SIG-M5 treated with dmso at 0.1 percent for 504 hours (cell line): ENCODE data around the gene UBXN6.
A peak's percentile ranks its signal among the peaks of the same experiment; 100 is the strongest.

Source experiments
- DNase-seq: peaks from one replicate; lab custom pipeline; 2025; ENCODE audit not compliant: unreplicated experiment; lab: John Stamatoyannopoulos, UW

UBXN6 gene

GRCh38 chr19:4442819-4443146, 14.8 kb downstream of the UBXN6 start:
- DNase-seq = no peak

GRCh38 chr19:4441994-4442818, 15.4 kb downstream of the UBXN6 start:
- no peak for DNase-seq

- no peak for DNase-seq
Measured at GRCh38 chr19:4439243-4439642, 18.4 kb downstream of the UBXN6 start.

DNA sequence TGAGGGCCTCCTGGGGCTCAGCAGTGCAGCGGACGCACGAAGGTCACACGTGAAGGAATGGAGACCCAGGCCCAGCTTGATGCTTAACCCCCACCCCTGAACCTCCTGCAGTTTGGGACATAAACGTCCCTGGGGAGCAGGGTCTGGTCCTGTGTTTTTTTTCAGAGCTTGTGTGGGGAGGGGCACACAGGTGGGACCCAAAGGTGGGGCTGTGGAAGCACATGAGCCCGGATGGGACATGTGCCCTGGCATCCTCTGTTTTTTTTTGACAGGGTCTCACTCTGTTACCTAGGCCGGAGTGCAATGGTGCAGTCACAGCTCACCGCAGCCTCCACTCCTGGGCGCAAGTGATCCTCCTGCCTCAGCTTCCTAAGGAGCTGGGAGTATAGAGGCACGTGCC, 20.5 kb downstream of the UBXN6 start:
- DNase-seq = no peak

- DNase-seq = no peak
Measured at GRCh38 chr19:4436231-4436630, 21.4 kb downstream of the UBXN6 start.

DNA sequence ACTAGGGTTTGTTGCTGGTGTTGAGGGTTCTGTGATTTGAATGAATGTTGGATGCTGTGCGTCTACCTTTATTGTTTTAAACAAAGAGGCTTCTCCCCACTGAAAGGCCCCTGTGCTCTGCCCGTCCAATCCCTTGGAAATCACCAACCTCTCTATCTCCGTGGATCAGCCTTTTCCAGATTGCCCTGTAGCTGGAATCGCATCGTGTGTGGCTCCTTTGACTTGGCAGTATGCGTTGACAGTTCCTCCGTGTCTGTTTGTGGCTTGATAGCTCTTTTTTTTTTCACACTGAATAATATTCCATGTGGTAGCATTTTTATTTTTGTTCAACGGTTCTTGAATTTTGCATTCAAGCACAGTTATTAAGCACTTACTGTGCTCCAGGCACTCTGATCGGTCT, 23.2 kb downstream of the UBXN6 start:
- no peak for DNase-seq

GRCh38 chr19:4432918-4433506, 24.6 kb downstream of the UBXN6 start:
- DNase-seq = no peak

DNA sequence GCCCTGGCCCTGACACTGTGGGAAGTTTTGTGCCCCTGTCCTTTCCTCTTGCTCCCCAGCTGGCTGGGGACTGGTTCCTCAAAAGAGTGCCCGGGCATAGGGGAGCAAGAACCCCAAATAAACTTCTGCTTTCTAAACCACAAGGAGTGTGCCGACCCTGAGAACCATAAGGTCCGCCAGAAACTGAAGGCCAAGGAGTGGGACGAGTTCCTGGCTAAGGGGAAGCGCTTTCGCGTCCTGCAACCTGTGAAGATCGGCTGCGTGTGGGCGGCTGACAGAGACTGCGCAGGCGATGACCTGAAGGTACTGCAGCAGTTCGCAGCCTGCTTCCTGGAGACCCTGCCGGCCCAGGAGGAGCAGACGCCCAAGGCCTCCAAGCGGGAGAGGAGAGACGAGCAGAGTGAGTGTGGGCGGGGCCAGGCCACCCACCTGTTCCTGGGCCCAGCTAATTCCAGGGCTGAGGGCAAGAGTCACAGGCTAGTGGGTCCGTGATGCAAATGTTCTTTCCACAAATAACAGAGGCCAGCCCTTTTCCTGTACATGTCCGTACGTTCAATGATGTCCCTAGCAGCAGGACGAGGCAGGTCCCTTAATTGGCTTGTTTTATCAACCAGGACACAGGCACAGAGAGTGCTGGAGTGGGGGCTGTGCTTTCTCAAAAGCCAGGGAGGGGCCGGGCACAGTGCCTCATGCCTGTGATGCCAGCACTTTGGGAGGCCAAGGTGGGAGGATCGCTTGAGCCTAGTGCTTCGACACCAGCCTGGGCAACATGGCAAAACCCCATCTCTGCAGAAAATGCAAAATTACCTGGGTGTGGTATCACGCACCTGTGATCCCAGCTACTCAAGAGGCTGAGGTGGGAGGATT, 25.6 kb downstream of the UBXN6 start:
- peak; percentile 42 for DNase-seq

- no peak for DNase-seq
Measured at GRCh38 chr19:4431296-4431695, 26.3 kb downstream of the UBXN6 start.

DNA sequence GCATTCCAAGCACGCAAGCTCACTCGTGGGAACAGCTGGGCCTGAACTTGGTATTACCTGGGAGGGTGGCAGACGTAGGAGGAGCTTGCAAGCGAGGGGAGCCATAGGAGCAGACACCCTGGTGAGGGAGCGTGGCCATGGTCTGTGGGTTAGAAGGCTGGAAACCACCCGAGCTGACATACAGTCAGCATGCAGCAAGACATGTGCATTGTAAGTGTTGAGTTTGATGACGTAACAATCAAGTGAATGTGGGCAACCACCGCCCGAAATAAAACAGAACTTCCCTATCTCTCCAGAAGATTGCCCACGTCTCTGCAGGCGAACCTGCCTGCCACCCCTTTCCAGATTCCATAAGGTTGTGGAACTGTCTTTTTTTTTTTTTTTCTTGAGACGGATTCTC, 26.8 kb downstream of the UBXN6 start:
- DNase-seq = peak; percentile 69

DNA sequence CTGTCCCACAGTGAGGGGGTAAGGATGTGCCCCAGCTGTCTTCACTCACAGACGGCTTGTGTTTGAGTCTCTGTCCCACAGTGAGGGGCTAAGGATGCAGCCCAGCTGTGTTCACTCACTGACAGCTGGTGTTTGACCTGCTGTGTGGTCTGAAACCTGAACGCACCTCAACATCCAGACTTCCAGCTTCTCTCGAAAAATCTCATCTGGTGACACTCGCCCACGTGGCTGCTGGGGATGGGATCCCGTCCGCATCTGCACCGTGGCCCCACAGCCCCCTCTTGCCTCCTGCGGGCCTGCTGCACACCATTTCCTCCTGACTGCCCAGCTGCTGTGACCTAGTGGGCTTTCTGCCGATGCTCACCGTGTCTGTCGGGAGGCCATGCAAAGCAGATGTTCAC, 27.8 kb downstream of the UBXN6 start:
- no peak for DNase-seq

DNA sequence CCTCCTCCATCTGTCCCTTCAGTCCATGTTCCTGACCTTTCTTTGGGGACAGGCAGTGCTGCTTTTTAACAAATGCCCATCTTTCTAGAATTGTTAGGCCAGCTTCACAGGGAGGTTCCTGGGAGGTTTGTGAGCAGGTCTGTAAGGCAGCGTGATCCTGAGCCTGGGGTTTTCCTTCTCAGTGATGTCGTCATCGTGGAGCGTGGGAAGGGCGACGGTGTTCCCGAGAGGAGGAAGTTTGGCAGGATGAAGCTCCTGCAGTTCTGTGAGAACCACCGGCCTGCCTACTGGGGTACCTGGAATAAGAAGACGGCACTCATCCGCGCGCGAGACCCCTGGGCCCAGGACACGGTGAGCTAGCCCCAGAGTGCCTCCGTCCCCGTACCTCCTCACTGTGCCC, 28.3 kb downstream of the UBXN6 start:
- no peak for DNase-seq

GRCh38 chr19:4428326-4428975, 29.1 kb downstream of the UBXN6 start:
- no peak for DNase-seq

GRCh38 chr19:4425537-4425936, 32.1 kb downstream of the UBXN6 start:
- no peak for DNase-seq

- DNase-seq = no peak
Measured at GRCh38 chr19:4423416-4424126, 34.0 kb downstream of the UBXN6 start.

- DNase-seq = no peak
Measured at GRCh38 chr19:4416268-4416667, 41.3 kb downstream of the UBXN6 start.

- no peak for DNase-seq
Measured at GRCh38 chr19:4415352-4415751, 42.2 kb downstream of the UBXN6 start.

DNA sequence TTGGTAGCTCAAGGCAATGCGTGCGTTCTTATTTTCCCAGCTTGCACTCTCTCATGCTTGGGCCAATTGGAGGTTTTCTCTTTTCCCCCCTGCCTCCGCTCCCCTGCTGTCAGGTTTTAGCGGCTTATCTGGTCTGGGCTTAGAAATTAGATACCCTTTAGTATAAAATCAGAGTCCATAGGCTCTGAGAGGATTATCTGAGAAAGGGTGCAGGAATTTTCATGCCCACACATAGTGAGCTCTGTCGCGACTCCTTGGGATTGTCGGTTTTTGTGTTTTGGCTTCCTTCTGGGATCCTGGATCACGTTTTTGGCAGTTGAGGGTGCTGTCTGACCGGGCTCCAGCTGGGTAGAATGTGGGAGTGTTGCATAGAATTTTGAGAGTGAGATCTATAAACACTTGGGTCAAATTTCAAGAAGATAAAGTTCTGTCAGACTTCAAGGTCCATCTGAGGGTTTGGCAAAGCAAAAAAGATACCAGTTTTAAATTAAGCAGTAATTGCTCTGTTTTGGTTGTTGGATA, 42.7 kb downstream of the UBXN6 start:
- DNase-seq = no peak

DNA sequence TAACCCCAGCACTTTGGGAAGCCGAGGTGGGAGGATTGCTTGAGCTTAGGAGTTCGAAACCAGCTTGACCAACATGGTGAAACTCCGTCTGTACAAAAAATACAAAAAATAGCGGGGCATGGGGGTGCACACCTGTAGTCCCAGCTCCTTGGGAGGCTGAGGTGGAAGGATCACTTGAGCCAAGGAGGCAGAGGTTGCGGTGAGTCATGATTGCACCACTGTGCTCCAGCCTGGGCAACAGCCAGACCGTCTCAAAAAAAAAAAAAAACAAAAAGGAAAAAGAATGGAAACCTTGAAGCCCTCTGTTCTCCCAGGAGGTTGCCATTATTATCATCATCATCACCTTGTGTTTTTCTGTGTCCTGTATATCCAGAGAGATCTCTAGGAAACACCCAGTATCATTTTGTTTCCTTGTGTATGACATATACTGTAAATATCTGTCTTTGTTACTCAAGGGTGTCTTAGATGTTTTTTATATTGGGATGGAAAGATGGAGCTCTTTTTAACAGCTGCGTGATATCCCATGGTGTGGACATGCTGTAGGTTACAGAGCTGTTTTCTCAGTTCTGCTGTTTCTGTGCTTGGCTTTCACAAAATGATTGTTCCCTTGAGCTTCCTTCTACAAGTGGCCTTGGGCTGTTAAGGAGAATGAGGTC, 43.3 kb downstream of the UBXN6 start:
- no peak for DNase-seq

- DNase-seq = no peak
Measured at GRCh38 chr19:4413588-4413987, 44.0 kb downstream of the UBXN6 start.
